ENCODE data around the gene AMER3.

GRCh38 chr2:130756874-130757668, 1.7 kb downstream of the AMER3 start:
- TF ChIP-seq PATZ1 (CRISPR knock-in tag; IDR thresholded peaks at IDR 0.05; ENCODE audit: borderline replicate concordance), result no peak
- TF ChIP-seq ESRRG (CRISPR knock-in tag; IDR thresholded peaks at IDR 0.05), result no peak
- TF ChIP-seq CREB5 (CRISPR knock-in tag; IDR thresholded peaks at IDR 0.05; ENCODE audit: low read depth), result no peak
- TF ChIP-seq CSRNP3 (CRISPR knock-in tag; IDR thresholded peaks at IDR 0.05), result no peak
- no peak for TF ChIP-seq ZNF8 (CRISPR knock-in tag; IDR thresholded peaks at IDR 0.05)
- no peak for TF ChIP-seq ZFP3 (CRISPR knock-in tag; IDR thresholded peaks at IDR 0.05)
- TF ChIP-seq TSHZ2 (CRISPR knock-in tag; IDR thresholded peaks at IDR 0.05), result no peak
- no peak for TF ChIP-seq ZC3H10 (CRISPR knock-in tag; IDR thresholded peaks at IDR 0.05)
- no peak for TF ChIP-seq SNAI2 (CRISPR knock-in tag; IDR thresholded peaks at IDR 0.05)
- TF ChIP-seq POU6F1 (CRISPR knock-in tag; IDR thresholded peaks at IDR 0.05; ENCODE audit: borderline replicate concordance, low read depth), result no peak
- no peak for TF ChIP-seq ARNTL (CRISPR knock-in tag; IDR thresholded peaks at IDR 0.05; ENCODE audit: borderline replicate concordance, low read depth)
- TF ChIP-seq CSDC2 (CRISPR knock-in tag; IDR thresholded peaks at IDR 0.05), result no peak
